HG03571 (cell line): ENCODE measurements around the gene VWA1.
"Not testable (repeated sequence)": the region's sequence is repeated elsewhere in the genome, so short reads cannot be mapped to it uniquely, and the experiment has no call there.

ENCODE experiments used
- ATAC-seq: cut with Tn5 transposase; IDR thresholded peaks from one replicate; pipeline ENCODE4 v1.9.1; 2021; ENCODE audit not compliant: unreplicated experiment

Gene VWA1

DNA sequence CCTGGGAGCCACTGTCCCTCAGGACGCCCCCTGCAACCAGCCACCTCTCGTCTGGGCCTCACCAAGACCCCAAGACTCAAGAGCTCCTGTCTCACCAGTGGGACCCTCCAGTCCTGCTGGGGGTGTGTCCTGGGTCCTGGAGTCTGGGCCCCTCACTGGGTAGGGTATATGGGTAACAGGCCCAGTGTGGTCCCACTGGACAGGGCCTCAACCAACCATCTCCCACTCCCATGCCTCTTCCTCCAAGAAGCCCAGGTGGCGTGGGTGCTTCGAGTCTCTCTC, 725 bp upstream of the VWA1 start:
- no peak for ATAC-seq

DNA sequence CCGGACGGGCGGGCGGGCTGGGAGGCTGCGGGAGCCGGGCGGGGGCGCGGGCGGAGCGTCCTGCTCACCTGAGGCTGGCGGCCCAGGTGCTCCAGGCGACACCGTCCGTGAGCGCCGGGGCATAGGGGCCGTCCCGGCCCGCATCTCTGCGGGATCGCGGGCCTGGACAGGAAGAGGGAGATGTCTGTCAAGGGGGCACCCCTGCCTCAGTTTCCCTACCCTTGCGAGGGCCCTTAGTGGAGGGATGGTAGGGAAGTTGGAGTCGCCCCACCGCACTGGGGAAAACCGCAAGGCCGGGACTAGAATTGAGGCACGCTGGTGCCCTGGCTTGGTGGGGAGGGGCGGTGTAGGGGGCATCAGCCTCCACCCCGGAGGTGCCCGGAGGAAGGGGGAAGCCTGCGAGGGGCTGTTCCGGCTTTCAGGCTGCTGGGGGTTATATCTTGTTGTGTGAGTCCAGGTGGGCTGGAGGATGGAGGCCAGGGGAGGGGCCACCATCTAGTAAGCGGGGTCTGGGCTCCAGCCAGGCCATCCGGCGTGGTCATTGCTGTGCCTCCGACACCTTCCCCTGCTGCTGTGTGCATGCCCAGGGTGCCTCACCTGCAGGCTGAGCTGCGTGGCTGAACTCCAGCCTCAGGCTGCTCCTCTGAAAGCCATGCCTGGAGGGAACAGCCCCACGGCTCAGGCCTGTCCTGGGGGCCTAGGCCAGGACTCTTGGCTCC, 580 bp downstream of the VWA1 start:
- no peak for ATAC-seq

DNA sequence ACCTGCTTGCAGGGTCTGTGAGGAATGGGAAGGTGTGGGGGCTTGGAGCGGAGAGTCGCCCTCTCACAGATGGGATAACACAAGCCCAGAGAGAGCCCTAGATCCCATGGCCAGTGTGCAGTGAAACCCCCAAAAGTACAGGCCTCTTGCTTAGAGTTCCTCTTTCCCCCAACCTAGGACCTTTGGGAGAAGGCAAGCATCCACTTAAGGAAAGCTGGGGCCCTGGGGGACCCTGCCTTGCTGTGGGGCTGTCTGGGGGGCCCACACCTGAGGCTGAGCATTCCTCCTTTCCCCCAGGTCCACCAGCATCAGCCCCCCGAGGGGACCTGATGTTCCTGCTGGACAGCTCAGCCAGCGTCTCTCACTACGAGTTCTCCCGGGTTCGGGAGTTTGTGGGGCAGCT, 1.1 kb downstream of the VWA1 start:
- no peak for ATAC-seq

DNA sequence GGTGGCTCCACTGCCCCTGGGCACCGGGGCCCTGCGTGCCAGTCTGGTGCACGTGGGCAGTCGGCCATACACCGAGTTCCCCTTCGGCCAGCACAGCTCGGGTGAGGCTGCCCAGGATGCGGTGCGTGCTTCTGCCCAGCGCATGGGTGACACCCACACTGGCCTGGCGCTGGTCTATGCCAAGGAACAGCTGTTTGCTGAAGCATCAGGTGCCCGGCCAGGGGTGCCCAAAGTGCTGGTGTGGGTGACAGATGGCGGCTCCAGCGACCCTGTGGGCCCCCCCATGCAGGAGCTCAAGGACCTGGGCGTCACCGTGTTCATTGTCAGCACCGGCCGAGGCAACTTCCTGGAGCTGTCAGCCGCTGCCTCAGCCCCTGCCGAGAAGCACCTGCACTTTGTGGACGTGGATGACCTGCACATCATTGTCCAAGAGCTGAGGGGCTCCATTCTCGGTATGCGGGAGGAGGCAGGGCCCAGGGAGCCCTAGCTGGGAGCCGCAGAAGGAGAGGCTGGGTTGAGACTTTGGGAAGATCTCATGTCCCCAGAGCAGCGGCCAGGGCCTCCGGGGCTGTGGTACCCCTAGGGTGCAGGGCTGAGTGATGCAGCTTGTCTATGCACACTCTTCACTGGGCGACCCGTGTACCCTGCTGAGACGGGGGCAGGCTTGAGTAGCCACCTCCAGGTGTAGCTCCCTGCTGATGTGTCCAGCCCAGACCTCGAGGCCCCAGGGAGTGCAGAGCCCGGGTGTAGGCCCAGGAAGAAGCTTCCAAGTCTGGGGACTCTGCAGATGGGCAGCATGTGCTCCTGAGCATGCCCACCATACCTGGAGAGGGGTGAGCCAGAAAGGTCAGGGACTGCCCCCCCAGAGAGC, 1.8 kb downstream of the VWA1 start:
- no peak for ATAC-seq

DNA sequence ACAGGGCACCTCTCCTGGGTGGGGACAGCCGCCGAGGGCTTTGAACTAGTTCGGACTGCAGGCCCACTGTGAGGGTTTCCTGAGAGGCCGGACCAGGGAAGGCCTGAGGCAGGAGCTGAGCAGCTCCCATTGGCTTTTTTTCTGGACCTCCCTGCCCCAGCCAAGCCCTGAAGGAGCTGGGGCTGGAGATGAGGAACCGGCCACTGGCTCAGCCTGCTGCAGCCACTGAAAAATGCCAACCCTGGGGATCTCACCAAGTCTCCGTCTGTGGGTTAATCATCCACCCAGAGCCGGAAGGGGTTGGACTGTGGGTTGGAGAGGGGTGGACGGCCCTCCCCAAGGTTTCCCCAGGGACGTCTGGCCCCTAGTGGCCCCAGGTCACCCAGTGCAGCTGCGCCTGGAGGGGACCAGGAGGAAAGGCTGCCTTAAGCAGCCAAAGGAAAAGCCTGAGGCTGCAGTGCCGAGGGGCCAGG, 2.5 kb downstream of the VWA1 start:
- peak; percentile 39 for ATAC-seq

DNA sequence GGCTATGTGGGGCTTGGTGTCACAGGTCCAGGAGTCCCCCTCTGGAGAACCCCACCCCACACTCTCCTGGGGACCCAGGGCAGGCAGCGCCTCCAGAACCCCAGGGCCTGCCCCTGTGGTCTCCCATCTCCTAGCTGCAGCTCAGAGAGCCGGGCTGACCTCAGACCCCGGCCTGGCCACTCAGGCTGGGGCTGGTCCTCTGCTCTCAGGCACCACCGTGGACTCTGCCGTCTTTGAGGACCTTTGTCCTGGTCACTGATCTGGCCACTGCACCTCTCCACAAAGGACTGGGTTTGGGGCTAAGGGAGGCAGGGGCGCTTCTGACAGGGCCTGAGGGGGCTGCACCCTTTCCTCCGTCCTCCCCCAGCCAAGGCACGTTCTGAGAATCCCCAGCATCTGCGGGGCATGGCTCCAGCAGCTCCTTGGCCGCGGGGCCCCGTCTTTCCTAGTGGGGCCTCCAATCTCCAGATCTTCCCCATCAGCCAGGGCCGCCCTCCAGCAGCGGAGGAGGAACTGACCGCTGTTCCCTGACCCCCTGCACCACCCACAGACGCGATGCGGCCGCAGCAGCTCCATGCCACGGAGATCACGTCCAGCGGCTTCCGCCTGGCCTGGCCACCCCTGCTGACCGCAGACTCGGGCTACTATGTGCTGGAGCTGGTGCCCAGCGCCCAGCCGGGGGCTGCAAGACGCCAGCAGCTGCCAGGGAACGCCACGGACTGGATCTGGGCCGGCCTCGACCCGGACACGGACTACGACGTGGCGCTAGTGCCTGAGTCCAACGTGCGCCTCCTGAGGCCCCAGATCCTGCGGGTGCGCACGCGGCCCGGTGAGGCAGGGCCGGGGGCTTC, 3.3 kb downstream of the VWA1 start:
- no peak for ATAC-seq

DNA sequence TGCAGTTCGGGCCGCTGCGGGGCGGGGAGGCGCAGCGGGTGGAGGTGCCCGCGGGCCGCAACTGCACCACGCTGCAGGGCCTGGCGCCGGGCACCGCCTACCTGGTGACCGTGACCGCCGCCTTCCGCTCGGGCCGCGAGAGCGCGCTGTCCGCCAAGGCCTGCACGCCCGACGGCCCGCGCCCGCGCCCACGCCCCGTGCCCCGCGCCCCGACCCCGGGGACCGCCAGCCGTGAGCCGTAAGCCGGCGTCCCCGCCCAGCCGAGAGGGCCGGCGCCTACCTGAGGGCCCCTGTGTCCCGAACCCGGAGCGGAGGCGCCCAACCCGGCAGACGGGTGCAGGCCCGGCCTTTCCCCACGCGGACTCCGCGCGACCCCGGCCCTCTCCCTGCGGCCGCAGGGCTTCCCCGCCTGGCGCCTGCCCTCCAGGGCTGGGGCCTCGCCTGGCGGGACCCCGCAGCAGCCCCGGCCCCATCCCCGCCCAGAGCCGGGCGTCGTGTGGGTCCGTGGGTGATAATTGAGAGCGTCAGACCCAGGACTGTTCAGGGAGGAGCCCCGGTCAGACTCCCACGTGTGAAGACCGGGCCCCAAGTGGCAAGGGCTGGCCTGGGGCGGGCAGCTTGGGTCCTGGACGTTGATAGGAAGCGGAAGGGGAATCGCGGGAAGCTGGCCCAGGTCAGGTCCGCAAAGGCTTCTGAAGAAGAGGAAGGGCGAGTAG, 4.2 kb downstream of the VWA1 start:
- ATAC-seq: no peak

DNA sequence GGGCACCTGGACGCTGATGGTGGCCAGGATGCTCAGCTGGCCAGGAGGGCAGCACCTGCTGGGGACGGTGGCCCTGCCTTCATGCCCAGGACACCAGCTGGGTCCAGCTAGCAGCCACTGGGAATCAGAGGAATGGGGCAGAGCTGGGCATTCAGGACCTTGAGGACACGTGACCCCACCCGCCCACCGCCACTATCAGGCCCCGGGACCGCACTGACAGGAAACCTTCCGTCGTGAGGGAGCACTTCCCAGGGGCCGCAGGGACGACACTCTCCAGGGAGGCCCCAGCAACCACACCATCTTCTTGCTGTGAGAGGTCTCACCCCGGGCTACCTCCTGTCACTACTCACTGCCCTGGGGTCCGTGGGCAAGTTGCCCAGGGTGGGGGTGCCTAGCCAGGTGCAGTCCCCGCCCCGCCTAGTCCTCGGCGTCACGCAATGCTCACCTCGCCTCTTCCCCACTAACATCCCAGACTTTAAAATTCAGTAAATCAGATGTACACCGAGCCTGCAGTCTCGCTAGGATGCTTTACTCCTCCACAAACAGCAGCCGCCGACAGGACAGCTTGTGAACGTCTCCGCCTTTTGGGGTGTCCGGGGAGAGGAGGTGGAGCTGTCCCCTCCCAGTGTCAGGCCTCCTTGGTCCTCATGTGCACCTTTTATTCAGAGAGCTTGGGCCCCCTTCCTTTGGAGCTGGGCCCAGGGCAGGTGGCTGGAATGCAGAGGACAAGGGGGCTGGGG, 4.9 kb downstream of the VWA1 start:
- no peak for ATAC-seq

DNA sequence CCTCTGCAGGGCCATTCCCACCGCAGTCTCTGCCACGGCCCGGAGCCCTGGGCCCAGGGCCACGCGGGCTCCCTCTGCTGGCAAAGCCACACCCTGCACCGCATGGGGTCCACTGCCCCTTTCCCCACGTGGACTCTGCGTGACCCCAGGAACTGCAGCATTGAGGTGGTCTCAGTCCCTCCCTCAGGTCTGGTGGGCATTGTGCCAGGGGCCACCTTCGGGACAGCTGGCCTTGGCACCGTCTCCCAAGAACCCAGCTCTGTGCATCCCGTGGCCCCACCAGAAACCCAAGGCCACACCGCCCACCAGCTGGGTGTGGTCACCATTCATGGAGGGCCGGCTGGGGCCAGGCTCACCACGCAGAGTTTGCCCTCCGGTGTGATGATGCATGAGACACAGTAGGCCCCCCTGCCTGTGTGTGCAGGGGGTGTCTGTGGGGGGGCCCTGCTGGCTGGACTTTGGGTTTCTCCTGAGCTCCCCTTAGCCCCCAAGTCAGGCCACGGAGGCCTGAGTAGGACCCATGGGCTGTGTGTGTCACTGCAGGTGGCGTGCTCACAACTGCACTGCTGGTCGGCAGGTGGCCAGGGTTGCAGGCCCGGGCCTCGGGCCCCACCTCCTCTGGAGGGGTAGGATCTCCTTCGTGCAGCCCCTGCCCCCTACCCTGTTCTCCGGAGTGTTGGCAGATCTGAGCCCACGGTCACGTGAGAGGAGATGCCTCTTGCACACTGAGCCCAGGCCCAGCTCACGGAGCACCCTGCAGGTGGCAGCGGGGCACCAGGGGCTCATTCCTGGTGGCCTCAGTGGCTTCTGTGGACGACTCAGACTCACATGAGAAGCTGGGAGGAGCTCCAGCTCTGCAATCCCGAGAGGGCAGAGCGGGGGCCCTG, 5.8 kb downstream of the VWA1 start:
- no peak for ATAC-seq

DNA sequence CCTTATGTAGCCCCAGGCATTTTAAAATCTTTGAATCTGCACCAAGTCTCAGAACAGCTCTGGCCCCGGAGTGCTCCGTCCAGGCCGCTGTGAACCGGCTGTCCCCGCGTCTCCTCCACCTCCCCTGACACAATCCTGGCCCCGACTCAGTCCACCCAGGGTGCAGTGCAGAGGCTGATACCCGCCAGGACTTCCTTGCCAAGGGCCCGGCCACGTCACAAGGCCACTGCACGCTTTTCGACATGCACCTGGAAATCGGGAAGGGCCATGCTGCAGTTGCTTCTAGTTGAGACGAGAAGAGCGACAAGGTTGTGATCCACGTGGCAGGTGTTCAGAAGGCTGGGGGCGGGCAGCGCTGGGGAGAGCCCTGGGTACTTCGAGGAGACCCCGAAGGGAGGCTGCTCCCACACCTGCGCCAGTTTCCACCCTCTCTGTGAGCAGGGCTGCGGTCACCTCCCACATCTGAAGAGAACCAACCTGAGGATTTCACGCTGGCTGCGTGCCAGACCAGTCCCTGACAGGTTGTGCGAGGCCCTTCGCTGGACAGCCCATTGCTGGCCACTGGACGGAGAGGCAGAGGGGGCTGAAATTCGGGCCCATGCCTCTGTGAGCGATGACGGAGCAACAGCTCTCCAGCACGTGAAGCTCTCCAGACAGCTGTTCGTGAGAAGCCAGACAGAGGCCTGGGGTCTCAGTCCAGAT, 6.7 kb downstream of the VWA1 start:
- no peak for ATAC-seq

DNA sequence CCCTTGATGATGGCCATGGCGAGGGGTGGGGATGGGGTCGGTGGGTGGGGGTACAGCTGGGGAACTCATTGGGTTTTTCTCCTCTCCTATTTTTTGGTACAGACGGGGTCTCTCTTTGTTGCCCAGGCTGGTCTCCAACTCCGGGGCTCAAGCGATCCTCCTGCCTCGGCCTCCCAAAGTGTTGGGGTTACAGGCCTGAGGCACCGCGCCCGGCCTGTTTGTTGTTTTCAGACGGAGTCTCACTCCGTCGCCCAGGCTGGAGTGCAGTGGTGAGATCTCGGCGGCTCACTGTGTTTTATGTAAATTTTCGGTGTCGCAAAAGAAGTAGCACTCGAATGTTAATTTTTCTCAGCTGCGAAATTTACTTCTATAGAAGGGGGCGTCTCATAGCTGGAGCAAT, 11.1 kb downstream of the VWA1 start:
- ATAC-seq: not testable (repeated sequence)

DNA sequence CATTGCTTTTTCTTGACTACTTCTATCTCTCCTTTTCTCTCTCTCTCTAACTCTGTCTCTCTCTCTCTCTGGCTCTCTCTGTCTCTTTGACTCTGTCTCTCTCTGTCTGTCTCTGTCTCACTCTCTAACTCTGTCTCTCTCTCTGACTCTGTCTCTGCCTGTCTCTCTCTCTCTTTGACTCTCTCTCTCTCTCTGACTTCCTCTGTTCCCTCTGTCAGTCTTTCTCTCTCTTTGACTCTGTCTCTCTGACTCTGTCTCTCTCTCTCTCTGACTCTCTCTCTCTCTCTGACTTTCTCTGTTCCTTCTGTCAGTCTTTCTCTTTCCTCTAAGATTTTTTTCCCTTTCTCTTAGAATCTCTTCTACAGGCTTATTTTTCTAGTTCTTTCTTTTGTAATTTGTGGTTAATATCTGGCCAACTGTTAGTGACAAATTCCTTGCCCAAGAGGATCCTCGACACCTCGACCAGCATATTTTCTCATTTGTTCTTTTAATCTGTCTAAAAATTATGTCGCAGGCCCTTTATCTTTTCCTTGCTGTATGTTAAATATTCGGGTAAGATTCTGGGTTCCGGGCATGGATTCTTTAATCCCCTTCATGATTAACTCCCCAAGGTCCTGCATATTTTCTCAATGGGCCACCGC, 13.7 kb downstream of the VWA1 start, which contains the start of gene ATAD3C:
ATAD3C (plus strand) TSS at position 591 of the 641 bp plus-strand sequence. CDS start 995 bp downstream, outside the sequence.
- no peak for ATAC-seq

DNA sequence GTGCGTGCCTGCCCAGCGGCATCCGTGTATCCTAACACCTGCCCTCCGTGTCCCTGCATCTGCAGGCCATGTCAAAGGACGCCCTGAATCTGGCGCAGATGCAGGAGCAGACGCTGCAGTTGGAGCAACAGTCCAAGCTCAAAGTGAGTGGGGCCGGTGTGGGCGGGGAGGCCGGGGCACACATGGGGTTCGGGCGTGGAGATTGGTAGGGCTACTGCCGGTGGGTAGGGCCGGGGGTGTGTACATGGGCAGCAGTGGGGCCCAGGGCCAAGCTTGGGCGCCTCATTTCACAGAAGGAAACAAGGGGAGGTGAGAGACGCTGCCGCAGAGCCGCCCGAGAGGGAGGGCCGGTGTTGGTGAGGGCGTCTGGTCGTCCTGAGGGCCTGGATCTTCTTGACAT, 15.1 kb downstream of the VWA1 start:
- ATAC-seq: not testable (repeated sequence)

DNA sequence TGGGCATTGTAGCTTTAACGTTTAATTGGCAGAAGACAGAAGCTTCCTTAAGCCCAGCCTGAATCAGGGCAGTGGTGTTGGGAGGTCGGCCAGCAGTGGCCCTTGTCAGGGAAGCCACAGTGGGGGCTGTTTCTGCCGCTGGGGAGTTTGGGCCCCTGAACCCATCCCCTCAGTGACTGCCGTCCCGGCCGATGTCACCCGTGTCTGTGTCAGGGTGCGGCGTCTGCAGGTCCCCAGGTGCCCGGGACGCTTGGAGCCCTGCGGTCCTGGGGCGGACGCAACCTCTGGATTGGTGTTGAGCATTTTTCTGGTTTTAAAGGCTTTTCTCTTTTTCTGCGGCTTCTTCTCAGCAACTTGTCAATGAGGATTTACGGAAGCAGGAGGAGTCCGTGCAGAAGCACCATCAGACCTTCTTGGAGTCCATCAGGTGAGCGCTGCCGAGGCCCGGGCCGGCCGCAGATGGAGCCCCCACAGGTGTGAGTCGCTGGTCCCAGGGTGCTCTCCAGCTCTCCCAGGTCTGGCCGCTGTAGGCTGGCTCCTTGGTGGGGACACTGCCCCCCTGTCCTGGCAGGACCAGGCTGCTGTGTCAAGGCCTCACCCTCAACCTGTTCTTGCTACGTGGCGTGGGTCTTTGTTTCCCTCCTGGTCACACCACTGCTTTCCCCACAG, 16.3 kb downstream of the VWA1 start:
- ATAC-seq: no peak

DNA sequence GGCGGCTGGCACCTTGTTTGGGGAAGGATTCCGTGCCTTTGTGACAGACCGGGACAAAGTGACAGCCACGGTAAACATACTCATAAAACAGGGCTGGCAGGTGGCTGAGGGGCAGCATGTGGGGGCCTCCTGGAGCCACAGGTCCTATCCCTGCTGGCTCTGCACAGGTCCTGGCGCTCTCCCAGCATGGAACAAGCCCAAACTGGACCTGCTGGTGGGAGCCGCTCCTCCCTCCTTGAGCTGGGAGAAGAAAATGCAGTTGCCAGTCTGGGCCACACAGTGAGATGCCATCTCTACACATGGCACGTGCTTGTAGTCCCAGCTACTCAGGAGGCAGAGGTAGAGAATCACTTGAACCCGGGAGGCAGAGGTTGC, 16.9 kb downstream of the VWA1 start:
- ATAC-seq: not testable (repeated sequence)

DNA sequence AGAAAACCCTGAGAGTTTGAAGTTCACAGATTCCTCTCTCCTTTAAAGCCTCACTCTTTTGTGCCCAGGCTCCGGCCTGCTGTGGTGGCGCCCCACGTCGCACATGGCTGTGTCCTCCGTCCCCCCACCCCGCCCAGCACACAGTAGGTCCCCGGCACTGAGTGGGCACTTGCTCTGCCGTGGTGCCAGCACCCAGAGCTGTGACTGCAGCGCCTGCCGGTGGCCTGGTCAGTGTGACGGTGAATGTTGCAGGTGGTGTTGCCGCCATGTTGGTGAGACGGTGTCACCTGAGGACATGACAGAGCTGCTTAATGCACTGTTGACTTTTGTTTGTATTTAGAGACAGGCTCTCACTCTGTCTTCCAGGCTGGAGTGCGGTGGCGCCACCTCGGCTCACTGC, 17.4 kb downstream of the VWA1 start:
- ATAC-seq: no peak

DNA sequence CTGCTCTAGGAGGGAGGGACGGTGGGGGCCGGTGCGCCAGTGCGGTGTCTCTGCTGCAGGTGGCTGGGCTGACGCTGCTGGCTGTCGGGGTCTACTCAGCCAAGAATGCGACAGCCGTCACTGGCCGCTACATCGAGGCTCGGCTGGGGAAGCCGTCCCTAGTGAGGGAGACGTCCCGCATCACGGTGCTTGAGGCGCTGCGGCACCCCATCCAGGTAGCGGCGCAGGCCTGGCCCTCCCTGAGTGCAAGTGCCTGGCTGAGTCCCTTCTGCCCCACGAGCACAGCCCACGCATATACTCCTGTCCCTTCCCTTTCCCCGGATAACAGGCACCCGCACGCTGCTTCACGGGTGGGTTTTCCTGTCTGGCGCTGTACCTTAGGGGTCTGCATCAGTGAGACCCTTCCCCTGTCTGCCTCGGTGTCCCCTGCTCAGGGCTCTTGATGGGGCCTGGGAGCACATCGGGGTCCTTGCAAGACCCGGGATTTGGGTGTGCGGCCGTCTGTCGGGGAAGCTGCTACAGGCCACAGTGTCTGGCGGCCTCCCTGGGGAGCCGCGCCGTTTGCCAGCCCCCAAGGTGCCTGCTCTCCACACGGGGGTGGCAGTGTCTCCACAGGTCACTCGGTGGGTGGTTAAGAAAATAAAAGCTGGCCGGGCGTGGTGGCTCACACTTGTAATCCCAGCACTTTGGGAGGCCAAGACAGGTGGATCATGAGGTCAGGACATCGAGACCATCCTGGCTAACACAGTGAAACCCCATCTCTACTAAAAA, 19.0 kb downstream of the VWA1 start:
- ATAC-seq: not testable (repeated sequence)
